ENCODE measurements around the gene RGS7.
"Not testable (repeated sequence)": the region's sequence is repeated elsewhere in the genome, so short reads cannot be mapped to it uniquely, and the experiment has no call there.

The RGS7 gene

DNA sequence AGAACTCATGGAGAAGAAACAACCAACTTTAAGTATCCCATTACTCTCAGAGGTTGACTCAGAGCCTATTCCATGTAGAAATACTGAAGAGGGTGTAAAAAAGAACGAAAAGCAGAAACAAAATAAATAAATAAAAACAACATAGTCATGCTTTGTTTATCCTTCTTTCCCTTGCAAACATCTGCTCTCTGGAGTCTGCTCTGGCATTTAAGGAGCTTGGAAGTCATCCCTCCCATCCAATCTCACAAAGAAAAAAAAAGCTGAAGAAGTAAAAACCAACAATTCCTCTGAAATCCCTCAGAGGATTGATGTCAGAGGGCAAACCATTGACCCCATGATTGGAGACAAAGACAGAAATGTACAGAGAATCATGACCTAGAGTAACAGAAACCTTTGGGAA, 442.5 kb downstream of the RGS7 start:
- H3K27ac ChIP-seq (ENCODE audit: low read depth, low read length) = no peak overlapping the region
- no peak overlapping the region for H3K4me3 ChIP-seq (ENCODE audit: low read length)
- H3K9me3 ChIP-seq (ENCODE audit: insufficient read depth, low read depth, low read length) = no peaks in the 10 kb centered on the region
- H3K36me3 ChIP-seq (ENCODE audit: insufficient read depth, low read length) = no peaks in the 10 kb centered on the region
- WGBS = no CpG with 5 or more reads among the region's 1 CpG
- H3K9ac ChIP-seq (ENCODE audit: low read depth, low read length) = no peak overlapping the region
- H3K27me3 ChIP-seq (ENCODE audit: insufficient read depth, low read length) = no peaks in the 10 kb centered on the region
- no peaks in the 10 kb centered on the region for H3K4me1 ChIP-seq (ENCODE audit: insufficient read depth, low read length)

DNA sequence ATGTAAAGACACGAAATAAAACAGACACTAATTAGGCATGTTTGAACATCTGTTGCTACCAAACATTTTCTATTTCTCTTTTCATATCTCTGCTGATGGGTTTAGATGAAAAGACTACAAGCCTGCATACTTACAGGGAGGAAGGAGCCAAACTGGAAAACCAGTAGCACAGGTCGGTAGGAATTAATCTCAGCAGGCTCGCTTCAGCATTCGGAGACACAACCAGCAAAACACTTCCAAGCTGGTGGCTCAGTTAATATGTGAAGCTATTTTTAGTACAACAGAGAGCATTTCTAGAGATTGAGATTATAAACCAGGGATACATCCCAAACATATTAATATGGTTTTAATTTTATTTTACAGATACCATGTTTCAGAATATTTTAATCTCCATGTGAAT, 444.2 kb downstream of the RGS7 start:
- WGBS = 94% methylated on average over 3 of the region's 4 CpGs
- H3K4me3 ChIP-seq (ENCODE audit: low read length) = no peak overlapping the region
- H3K27ac ChIP-seq (ENCODE audit: low read depth, low read length) = no peak overlapping the region
- no peaks in the 10 kb centered on the region for H3K36me3 ChIP-seq (ENCODE audit: insufficient read depth, low read length)
- H3K4me1 ChIP-seq (ENCODE audit: insufficient read depth, low read length) = no peaks in the 10 kb centered on the region
- no peak overlapping the region for H3K9ac ChIP-seq (ENCODE audit: low read depth, low read length)
- no peaks in the 10 kb centered on the region for H3K9me3 ChIP-seq (ENCODE audit: insufficient read depth, low read depth, low read length)
- no peaks in the 10 kb centered on the region for H3K27me3 ChIP-seq (ENCODE audit: insufficient read depth, low read length)

GRCh38 chr1:240909701-240910457, 447.1 kb downstream of the RGS7 start:
- Histone ChIP-seq H3K9ac (ENCODE audit: low read depth, low read length) (no peak overlapping the region), H3K4me3 (ENCODE audit: low read length) (no peak overlapping the region), H3K27ac (ENCODE audit: low read depth, low read length) (no peak overlapping the region), H3K4me1 (ENCODE audit: insufficient read depth, low read length) (no peaks in the 10 kb centered on the region), H3K9me3 (ENCODE audit: insufficient read depth, low read depth, low read length) (no peaks in the 10 kb centered on the region), H3K27me3 (ENCODE audit: insufficient read depth, low read length) (no peaks in the 10 kb centered on the region), H3K36me3 (ENCODE audit: insufficient read depth, low read length) (no peaks in the 10 kb centered on the region)
- WGBS = 95% methylated on average over 11 of the region's 12 CpGs

- H3K9me3 ChIP-seq (ENCODE audit: insufficient read depth, low read depth, low read length) = peaks cover 11% of the 10 kb centered on the region
- no peaks in the 10 kb centered on the region for H3K27me3 ChIP-seq (ENCODE audit: insufficient read depth, low read length)
- H3K4me1 ChIP-seq (ENCODE audit: insufficient read depth, low read length) = no peaks in the 10 kb centered on the region
- H3K27ac ChIP-seq (ENCODE audit: low read depth, low read length) = no peak overlapping the region
- H3K9ac ChIP-seq (ENCODE audit: low read depth, low read length) = no peak overlapping the region
- no peaks in the 10 kb centered on the region for H3K36me3 ChIP-seq (ENCODE audit: insufficient read depth, low read length)
- no peak overlapping the region for H3K4me3 ChIP-seq (ENCODE audit: low read length)
Measured at GRCh38 chr1:240906477-240906876, 450.5 kb downstream of the RGS7 start.

- Histone ChIP-seq H3K4me3 (ENCODE audit: low read length) (no peak overlapping the region), H3K27ac (ENCODE audit: low read depth, low read length) (no peak overlapping the region), H3K4me1 (ENCODE audit: insufficient read depth, low read length) (no peaks in the 10 kb centered on the region), H3K9me3 (ENCODE audit: insufficient read depth, low read depth, low read length) (peaks cover 13% of the 10 kb centered on the region), H3K36me3 (ENCODE audit: insufficient read depth, low read length) (no peaks in the 10 kb centered on the region), H3K9ac (ENCODE audit: low read depth, low read length) (no peak overlapping the region), H3K27me3 (ENCODE audit: insufficient read depth, low read length) (no peaks in the 10 kb centered on the region)
- WGBS = 92% methylated on average over 5 of the region's 6 CpGs
Measured at GRCh38 chr1:240905225-240905765, 451.7 kb downstream of the RGS7 start.

GRCh38 chr1:240895424-240895823, 461.6 kb downstream of the RGS7 start:
- WGBS = over 99% methylated on average over 4 of the region's 4 CpGs
- H3K9me3 ChIP-seq (ENCODE audit: insufficient read depth, low read depth, low read length); H3K9ac ChIP-seq (ENCODE audit: low read depth, low read length); H3K36me3 ChIP-seq (ENCODE audit: insufficient read depth, low read length); H3K4me3 ChIP-seq (ENCODE audit: low read length); H3K27ac ChIP-seq (ENCODE audit: low read depth, low read length); H3K4me1 ChIP-seq (ENCODE audit: insufficient read depth, low read length); H3K27me3 ChIP-seq (ENCODE audit: insufficient read depth, low read length): not testable (repeated sequence)

GRCh38 chr1:240888787-240889048, 468.3 kb downstream of the RGS7 start:
- Histone ChIP-seq H3K36me3 (ENCODE audit: insufficient read depth, low read length) (no peaks in the 10 kb centered on the region), H3K4me3 (ENCODE audit: low read length) (no peak overlapping the region), H3K4me1 (ENCODE audit: insufficient read depth, low read length) (no peaks in the 10 kb centered on the region), H3K9ac (ENCODE audit: low read depth, low read length) (no peak overlapping the region), H3K27me3 (ENCODE audit: insufficient read depth, low read length) (no peaks in the 10 kb centered on the region), H3K9me3 (ENCODE audit: insufficient read depth, low read depth, low read length) (no peaks in the 10 kb centered on the region), H3K27ac (ENCODE audit: low read depth, low read length) (no peak overlapping the region)
- 96% methylated on average over 11 of the region's 11 CpGs for WGBS

- 62% methylated on average over 15 of the region's 15 CpGs for WGBS
- no peak overlapping the region for H3K9ac ChIP-seq (ENCODE audit: low read depth, low read length)
- no peak overlapping the region for H3K27ac ChIP-seq (ENCODE audit: low read depth, low read length)
- H3K4me3 ChIP-seq (ENCODE audit: low read length) = no peak overlapping the region
- no peaks in the 10 kb centered on the region for H3K4me1 ChIP-seq (ENCODE audit: insufficient read depth, low read length)
- no peaks in the 10 kb centered on the region for H3K9me3 ChIP-seq (ENCODE audit: insufficient read depth, low read depth, low read length)
- H3K27me3 ChIP-seq (ENCODE audit: insufficient read depth, low read length) = no peaks in the 10 kb centered on the region
- H3K36me3 ChIP-seq (ENCODE audit: insufficient read depth, low read length) = no peaks in the 10 kb centered on the region
Measured at GRCh38 chr1:240888039-240888786, 468.8 kb downstream of the RGS7 start.

DNA sequence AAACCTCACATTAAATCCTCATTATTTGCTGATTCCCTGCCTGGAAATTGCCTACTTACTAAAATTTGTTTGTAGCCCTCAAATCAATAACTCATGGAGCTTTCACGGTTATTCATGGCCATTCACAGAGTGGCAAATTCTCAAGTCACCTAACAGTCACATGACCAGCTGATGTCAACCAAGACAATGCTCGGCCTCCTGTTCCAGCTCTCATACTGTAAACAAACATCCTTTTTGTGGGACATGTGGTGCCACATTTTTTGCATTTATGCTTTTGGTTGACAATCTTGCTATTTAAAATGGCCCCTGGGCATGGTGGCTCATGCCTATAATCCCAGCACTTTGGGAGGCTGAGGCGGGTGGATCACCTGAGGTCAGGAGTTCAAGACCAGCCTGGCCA, 473.5 kb downstream of the RGS7 start:
- Histone ChIP-seq H3K27ac (ENCODE audit: low read depth, low read length) (no peak overlapping the region), H3K9ac (ENCODE audit: low read depth, low read length) (no peak overlapping the region), H3K4me1 (ENCODE audit: insufficient read depth, low read length) (no peaks in the 10 kb centered on the region), H3K4me3 (ENCODE audit: low read length) (no peak overlapping the region), H3K36me3 (ENCODE audit: insufficient read depth, low read length) (no peaks in the 10 kb centered on the region), H3K27me3 (ENCODE audit: insufficient read depth, low read length) (no peaks in the 10 kb centered on the region), H3K9me3 (ENCODE audit: insufficient read depth, low read depth, low read length) (no peaks in the 10 kb centered on the region)
- 90% methylated on average over 2 of the region's 3 CpGs for WGBS

DNA sequence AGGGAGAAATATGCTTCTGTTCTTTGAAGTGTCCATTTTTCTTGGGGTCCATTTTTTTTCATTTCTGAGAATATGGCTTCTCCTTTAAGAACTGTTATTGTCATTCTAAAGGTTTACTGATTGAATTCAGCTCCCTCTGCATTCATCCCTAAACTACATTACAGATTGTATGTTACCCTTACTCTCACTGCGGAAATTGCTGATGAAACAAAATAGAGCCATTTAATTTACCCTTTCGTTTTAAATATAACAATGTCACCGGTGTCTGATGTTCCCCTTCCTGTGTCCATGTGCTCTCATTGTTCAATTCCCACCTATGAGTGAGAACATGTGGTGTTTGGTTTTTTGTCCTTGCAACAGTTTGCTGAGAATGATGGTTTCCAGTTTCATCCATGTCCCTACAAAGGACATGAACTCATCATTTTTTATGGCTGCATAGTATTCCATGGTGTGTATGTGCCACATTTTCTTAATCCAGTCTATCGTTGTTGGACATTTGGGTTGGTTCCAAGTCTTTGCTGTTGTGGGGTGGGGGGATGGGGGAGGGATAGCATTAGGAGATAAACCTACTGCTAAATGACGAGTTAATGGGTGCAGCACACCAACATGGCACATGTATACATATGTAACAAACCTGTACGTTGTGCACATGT, 474.2 kb downstream of the RGS7 start:
- H3K9me3 ChIP-seq (ENCODE audit: insufficient read depth, low read depth, low read length); H3K4me3 ChIP-seq (ENCODE audit: low read length): not testable (repeated sequence)
- 93% methylated on average over 4 of the region's 6 CpGs for WGBS

GRCh38 chr1:240878631-240879030, 478.4 kb downstream of the RGS7 start:
- H3K9me3 ChIP-seq (ENCODE audit: insufficient read depth, low read depth, low read length) = no peaks in the 10 kb centered on the region
- H3K9ac ChIP-seq (ENCODE audit: low read depth, low read length) = no peak overlapping the region
- WGBS = 94% methylated on average over 1 of the region's 1 CpG
- H3K27ac ChIP-seq (ENCODE audit: low read depth, low read length) = no peak overlapping the region
- no peaks in the 10 kb centered on the region for H3K36me3 ChIP-seq (ENCODE audit: insufficient read depth, low read length)
- no peaks in the 10 kb centered on the region for H3K27me3 ChIP-seq (ENCODE audit: insufficient read depth, low read length)
- no peak overlapping the region for H3K4me3 ChIP-seq (ENCODE audit: low read length)
- H3K4me1 ChIP-seq (ENCODE audit: insufficient read depth, low read length) = no peaks in the 10 kb centered on the region

More for the DNA sequence above, 474.2 kb downstream of the RGS7 start:
- H3K27ac ChIP-seq (ENCODE audit: low read depth, low read length); H3K27me3 ChIP-seq (ENCODE audit: insufficient read depth, low read length); H3K36me3 ChIP-seq (ENCODE audit: insufficient read depth, low read length); H3K9ac ChIP-seq (ENCODE audit: low read depth, low read length); H3K4me1 ChIP-seq (ENCODE audit: insufficient read depth, low read length): not testable (repeated sequence)
